RWPE2 (cell line): ENCODE results near the gene RNF103.

ENCODE experiments used
- ATAC-seq: fragments of 200-7000 bp; cut with Tn5 transposase; 3 replicates; pipeline ENCODE4 v1.9.1; 2021; ENCODE audit warnings: low read depth
- DNase-seq: peaks from one replicate; pipeline ENCODE4 v3.0.0-alpha.2; 2020; ENCODE audit warnings: low spot score
- H3K27ac ChIP-seq: fragments of 450-650 bp; 2 replicates; pipeline ENCODE4 v1.5.1; 2017; ENCODE audit warnings: mild to moderate bottlenecking; ENCODE audit not compliant: poor library complexity, severe bottlenecking
- H3K27me3 ChIP-seq: fragments of 250-450 bp; sonication (Bioruptor Pico); 2 replicates; pipeline ENCODE4 v1.5.1; 2021; ENCODE audit warnings: mild to moderate bottlenecking, moderate library complexity; ENCODE audit not compliant: insufficient read depth, poor library complexity, severe bottlenecking
- H3K36me3 ChIP-seq: fragments of 250-450 bp; sonication (Bioruptor Pico); 2 replicates; pipeline ENCODE4 v1.5.1; 2020; ENCODE audit warnings: low read depth, mild to moderate bottlenecking, moderate library complexity
- H3K4me1 ChIP-seq: fragments of 250-450 bp; sonication (Bioruptor Pico); 2 replicates; pipeline ENCODE4 v1.5.1; 2021; ENCODE audit warnings: mild to moderate bottlenecking, moderate library complexity; ENCODE audit not compliant: insufficient read depth, poor library complexity, severe bottlenecking
- H3K4me3 ChIP-seq: fragments of 250-450 bp; sonication (Bioruptor Pico); 2 replicates; pipeline ENCODE4 v1.5.1; 2021; ENCODE audit warnings: mild to moderate bottlenecking, moderate library complexity; ENCODE audit not compliant: severe bottlenecking
- H3K9me3 ChIP-seq: fragments of 250-450 bp; sonication (Bioruptor Pico); 2 replicates; pipeline ENCODE4 v1.5.1; 2021; ENCODE audit warnings: mild to moderate bottlenecking, moderate library complexity; ENCODE audit not compliant: severe bottlenecking
- TF ChIP-seq, protein P1 (sequence below): fragments of 450-650 bp; IDR thresholded peaks from one replicate; pipeline ENCODE4 v1.5.1; 2017; ENCODE audit warnings: mild to moderate bottlenecking, moderate library complexity; ENCODE audit not compliant: poor library complexity, severe bottlenecking

The RNF103 gene

GRCh38 chr2:86646329-86646728 is 22.7 kb upstream of the RNF103 start:
- H3K9me3 ChIP-seq, result no peaks in the 10 kb centered on the region
- DNase-seq (no peak), ATAC-seq (no peak)
- H3K27me3 ChIP-seq, result no peaks in the 10 kb centered on the region
- TF ChIP-seq, protein P1, sequence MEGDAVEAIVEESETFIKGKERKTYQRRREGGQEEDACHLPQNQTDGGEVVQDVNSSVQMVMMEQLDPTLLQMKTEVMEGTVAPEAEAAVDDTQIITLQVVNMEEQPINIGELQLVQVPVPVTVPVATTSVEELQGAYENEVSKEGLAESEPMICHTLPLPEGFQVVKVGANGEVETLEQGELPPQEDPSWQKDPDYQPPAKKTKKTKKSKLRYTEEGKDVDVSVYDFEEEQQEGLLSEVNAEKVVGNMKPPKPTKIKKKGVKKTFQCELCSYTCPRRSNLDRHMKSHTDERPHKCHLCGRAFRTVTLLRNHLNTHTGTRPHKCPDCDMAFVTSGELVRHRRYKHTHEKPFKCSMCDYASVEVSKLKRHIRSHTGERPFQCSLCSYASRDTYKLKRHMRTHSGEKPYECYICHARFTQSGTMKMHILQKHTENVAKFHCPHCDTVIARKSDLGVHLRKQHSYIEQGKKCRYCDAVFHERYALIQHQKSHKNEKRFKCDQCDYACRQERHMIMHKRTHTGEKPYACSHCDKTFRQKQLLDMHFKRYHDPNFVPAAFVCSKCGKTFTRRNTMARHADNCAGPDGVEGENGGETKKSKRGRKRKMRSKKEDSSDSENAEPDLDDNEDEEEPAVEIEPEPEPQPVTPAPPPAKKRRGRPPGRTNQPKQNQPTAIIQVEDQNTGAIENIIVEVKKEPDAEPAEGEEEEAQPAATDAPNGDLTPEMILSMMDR, result no peak
- H3K4me3 ChIP-seq, result no peak overlapping the region
- no peak overlapping the region for H3K27ac ChIP-seq
- H3K36me3 ChIP-seq, result no peaks in the 10 kb centered on the region
- H3K4me1 ChIP-seq, result no peaks in the 10 kb centered on the region

DNA sequence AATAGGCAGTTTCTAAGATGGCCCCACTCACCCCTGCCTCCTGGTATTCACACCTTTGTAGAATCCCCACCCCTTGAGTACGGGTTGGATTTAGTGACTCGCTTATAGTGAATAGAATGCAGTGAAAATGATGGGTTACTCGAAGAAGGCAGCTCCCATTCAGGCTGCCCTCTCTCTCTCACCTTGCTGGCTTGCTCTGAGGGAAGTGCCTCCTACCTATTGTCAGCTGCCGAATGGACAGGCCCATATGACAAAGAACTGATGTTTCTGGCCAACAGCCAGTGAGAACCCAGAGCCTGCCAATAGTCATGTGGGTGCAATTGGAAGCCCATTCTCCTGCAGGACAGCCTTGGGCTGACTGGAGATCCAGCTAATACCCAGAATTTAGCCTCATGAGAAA is 22.1 kb upstream of the RNF103 start:
- DNase-seq (no peak), ATAC-seq (no peak)
- H3K27ac ChIP-seq, result no peak overlapping the region
- H3K4me1 ChIP-seq, result no peaks in the 10 kb centered on the region
- no peaks in the 10 kb centered on the region for H3K36me3 ChIP-seq
- no peak overlapping the region for H3K4me3 ChIP-seq
- TF ChIP-seq, protein P1, result no peak
- no peaks in the 10 kb centered on the region for H3K9me3 ChIP-seq
- H3K27me3 ChIP-seq, result no peaks in the 10 kb centered on the region

DNA sequence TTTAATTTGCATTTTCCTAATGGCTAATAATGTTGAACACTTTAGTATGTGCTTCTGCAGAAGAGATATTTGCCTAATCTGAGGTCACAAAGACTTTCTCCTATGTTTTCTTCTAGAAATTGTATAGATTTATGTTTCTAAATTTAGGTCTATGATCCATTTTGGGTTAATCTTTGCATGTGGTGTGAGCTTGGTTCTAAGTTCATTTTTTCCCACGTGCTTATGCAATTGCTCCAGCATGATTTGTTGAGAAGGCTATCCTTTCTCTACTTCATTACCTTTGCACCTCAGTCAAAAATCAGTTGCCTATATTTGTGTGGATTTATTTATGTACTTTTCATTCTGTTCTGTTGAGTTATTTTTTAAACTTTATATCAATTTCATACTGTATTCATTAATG is 15.0 kb upstream of the RNF103 start:
- Histone ChIP-seq H3K27me3 (no peaks in the 10 kb centered on the region), H3K4me1 (no peaks in the 10 kb centered on the region), H3K9me3 (no peaks in the 10 kb centered on the region), H3K36me3 (no peaks in the 10 kb centered on the region), H3K4me3 (no peak overlapping the region), H3K27ac (no peak overlapping the region)
- DNase-seq (no peak), ATAC-seq (no peak)
- TF ChIP-seq, protein P1, result no peak

DNA sequence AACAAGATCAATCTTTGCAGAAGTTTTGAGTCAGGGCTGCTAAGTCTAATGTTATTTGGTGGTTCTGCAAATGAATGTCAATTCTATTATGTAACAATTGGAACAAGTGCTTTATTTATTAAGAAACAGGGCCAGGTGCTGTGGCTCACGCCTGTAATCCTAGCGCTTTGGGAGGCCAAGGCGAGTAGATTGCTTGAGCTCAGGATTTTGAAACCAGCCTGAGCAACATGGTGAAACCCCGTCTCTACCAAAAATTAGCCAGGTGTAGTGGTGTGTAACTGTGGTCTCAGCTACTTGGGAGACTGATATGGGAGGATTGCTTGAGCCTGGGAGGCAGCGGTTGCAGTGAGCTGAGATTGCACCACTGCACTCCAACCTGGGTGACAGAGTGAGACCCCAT is 13.2 kb upstream of the RNF103 start:
- H3K36me3 ChIP-seq, result no peaks in the 10 kb centered on the region
- TF ChIP-seq, protein P1, result no peak
- no peaks in the 10 kb centered on the region for H3K27me3 ChIP-seq
- no peak overlapping the region for H3K4me3 ChIP-seq
- H3K4me1 ChIP-seq, result no peaks in the 10 kb centered on the region
- H3K27ac ChIP-seq, result no peak overlapping the region
- ATAC-seq, result no peak
- no peak for DNase-seq
- H3K9me3 ChIP-seq, result no peaks in the 10 kb centered on the region

DNA sequence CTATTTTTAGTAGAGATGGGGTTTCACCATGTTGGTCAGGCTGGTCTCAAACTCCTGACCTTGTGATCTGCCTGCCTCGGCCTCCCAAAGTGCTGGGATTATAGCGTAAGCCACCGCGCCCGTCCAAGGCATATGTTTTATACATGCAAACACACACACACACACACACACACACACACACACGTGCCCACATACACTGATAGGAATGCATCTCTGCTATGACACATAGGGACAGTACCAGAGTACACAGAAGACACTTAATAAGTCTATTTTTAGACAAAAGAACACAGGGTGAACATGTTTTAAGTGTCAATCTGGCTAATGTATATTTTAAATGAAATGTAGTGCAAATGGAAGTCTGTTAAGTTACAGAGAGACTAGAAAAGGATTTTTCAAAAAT is 10.7 kb upstream of the RNF103 start:
- DNase-seq (no peak), ATAC-seq (no peak)
- Histone ChIP-seq H3K9me3 (no peaks in the 10 kb centered on the region), H3K4me1 (no peaks in the 10 kb centered on the region), H3K27ac (no peak overlapping the region), H3K4me3 (no peak overlapping the region), H3K27me3 (no peaks in the 10 kb centered on the region), H3K36me3 (no peaks in the 10 kb centered on the region)
- TF ChIP-seq, protein P1, result no peak
